Kidney epithelial cell (primary cell): ENCODE results near the gene SCG5. TPM values are rescaled to one million over a fixed set of nuclear protein-coding genes. Genes with fewer than 3 reads are reported as not detected.

Experiments
- DNase-seq: peaks from one replicate; pipeline ENCODE4 v3.0.0-alpha.2; 2010; ENCODE audit warnings: low read depth
- H3K27me3 ChIP-seq: 2 replicates; pipeline ENCODE4 v1.6.0; 2011; ENCODE audit warnings: low read length; ENCODE audit not compliant: control insufficient read depth, insufficient read depth
- H3K36me3 ChIP-seq: 2 replicates; pipeline ENCODE4 v1.5.1; 2011; ENCODE audit warnings: low read length; ENCODE audit not compliant: control insufficient read depth, insufficient read depth
- H3K4me3 ChIP-seq: 2 replicates; pipeline ENCODE4 v1.5.1; 2011; ENCODE audit warnings: low read depth, mild to moderate bottlenecking, control low read depth, low read length
- CTCF ChIP-seq: IDR thresholded peaks from 2 replicates; pipeline ENCODE4 v1.5.1; 2011; ENCODE audit warnings: mild to moderate bottlenecking, moderate library complexity, low read length, control low read depth, inconsistent platforms; ENCODE audit not compliant: insufficient read depth, poor library complexity, severe bottlenecking
- total RNA-seq: library from RNA; depleted of rRNA; stranded (reverse); fragments of >200 nt; gene quantifications from 2 replicates; pipeline ENCODE4 v1.2.3, GENCODE V29; 2015

SCG5 gene
- total RNA-seq, 1 donor from 2014 or later = 42.5 TPM

- no peak for TF ChIP-seq CTCF
- no peak overlapping the region for H3K4me3 ChIP-seq
- no peak for DNase-seq
Observed at GRCh38 chr15:32746116-32746857, 104.8 kb downstream of the SCG5 start.

More at GRCh38 chr15:32746116-32746857, 104.8 kb downstream of the SCG5 start:
- Histone ChIP-seq H3K27me3 (no peaks in the 10 kb centered on the region), H3K36me3 (no peaks in the 10 kb centered on the region)

Other genes with a start within 250 kb of the SCG5 start
- gene GOLGA8K, start 238.4 kb upstream of the SCG5 start, total RNA-seq = 0.07 TPM in 1 of 2 replicates, not detected in the other
- gene GOLGA8O, start 186.1 kb upstream of the SCG5 start, total RNA-seq = not detected in 2 replicates
- gene GOLGA8N, start 48.3 kb upstream of the SCG5 start, total RNA-seq = 1.0 and 1.6 TPM in 2 replicates
- gene ARHGAP11A, start 26.2 kb upstream of the SCG5 start, total RNA-seq = 7.5 and 7.7 TPM in 2 replicates
- gene GREM1, start 76.3 kb downstream of the SCG5 start, total RNA-seq = 62.0 and 68.4 TPM in 2 replicates